ENCODE measurements around the gene PLBD2. TPM values are rescaled to one million over a fixed set of nuclear protein-coding genes. Genes with fewer than 3 reads are reported as not detected.

Gene PLBD2
- total and polyA plus RNA-seq, 9 of the 15 experiments (the other 6 are each of a cell fraction or from before 2014, with no cell fraction given), result 2.4 to 37.4 (median 6.0) TPM

DNA sequence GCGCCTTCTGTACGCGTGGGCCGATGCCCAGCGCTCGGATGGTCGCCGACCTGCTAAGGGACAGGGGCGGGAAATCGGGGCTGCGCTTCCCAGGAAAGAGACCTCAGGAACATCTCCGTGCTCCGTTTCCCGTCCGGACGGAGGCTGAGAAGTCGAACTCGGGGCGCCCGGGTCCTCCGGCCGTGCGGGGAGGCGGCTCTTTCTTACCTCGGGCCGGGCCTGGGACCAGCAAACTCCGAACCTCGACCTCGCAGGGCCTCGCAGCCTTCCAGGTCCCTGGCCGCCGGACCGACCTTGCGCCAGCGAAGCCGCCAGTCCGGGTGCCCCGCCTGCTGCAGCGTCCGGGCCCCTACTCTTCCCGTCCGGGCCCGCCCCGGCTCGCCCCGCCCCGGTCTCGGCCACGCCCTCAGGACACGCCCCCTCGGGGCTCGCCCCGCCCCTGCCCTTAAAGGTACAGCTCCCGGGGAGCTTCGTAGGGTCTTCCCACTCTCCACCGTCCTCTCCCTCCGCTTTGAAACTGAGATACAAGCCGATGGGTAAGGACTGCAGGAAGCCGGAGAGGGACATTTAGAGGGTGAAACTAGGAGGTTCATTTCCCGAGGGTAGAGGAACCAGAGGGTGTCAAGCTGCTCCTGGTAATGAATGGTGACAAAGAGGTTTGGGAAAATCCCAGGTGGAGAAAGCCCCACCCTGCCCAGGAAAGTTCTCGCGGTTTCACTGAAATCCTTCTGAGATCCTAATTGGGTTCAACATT, 23.4 kb upstream of the PLBD2 start, which contains the start of gene SLC8B1 (continued):
- TF ChIP-seq, protein P1, sequence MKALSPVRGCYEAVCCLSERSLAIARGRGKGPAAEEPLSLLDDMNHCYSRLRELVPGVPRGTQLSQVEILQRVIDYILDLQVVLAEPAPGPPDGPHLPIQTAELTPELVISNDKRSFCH (CRISPR knock-in tag; IDR thresholded peaks at IDR 0.05), result no peak
- TF ChIP-seq, protein P1 (tag; IDR thresholded peaks at IDR 0.05), result peak; percentile 73; the same call in 1 of the 2 replicates
- no peak for TF ChIP-seq HMG20A (CRISPR knock-in tag; conservative IDR thresholded peaks at IDR 0.05)
- no peak for TF ChIP-seq HDAC6 (IDR thresholded peaks at IDR 0.05; ENCODE audit: low read depth, low read length)
- TF ChIP-seq, protein P2, sequence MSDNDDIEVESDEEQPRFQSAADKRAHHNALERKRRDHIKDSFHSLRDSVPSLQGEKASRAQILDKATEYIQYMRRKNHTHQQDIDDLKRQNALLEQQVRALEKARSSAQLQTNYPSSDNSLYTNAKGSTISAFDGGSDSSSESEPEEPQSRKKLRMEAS (CRISPR knock-in tag; IDR thresholded peaks at IDR 0.05), result peak; percentile 64; the same call in 1 of the 2 replicates
- TF ChIP-seq, protein P3, sequence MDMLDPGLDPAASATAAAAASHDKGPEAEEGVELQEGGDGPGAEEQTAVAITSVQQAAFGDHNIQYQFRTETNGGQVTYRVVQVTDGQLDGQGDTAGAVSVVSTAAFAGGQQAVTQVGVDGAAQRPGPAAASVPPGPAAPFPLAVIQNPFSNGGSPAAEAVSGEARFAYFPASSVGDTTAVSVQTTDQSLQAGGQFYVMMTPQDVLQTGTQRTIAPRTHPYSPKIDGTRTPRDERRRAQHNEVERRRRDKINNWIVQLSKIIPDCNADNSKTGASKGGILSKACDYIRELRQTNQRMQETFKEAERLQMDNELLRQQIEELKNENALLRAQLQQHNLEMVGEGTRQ (CRISPR knock-in tag; IDR thresholded peaks at IDR 0.05), result no peak
- TF ChIP-seq L3MBTL2 (IDR thresholded peaks at IDR 0.05), result peak; percentile 85
- TF ChIP-seq ZFP1 (CRISPR knock-in tag; IDR thresholded peaks at IDR 0.05), result no peak
- peak; percentile 33; the same call in 1 of the 2 replicates for TF ChIP-seq CTBP1 (IDR thresholded peaks at IDR 0.05; ENCODE audit: borderline replicate concordance)
- TF ChIP-seq ZNF134 (CRISPR knock-in tag; conservative IDR thresholded peaks at IDR 0.05), result no peak
- no peak for TF ChIP-seq FOXM1 (IDR thresholded peaks at IDR 0.05; ENCODE audit: low read depth)
- TF ChIP-seq FOXM1 (CRISPR knock-in tag; IDR thresholded peaks at IDR 0.05; ENCODE audit: low read depth), result no peak
- TF ChIP-seq ZNF583 (CRISPR knock-in tag; IDR thresholded peaks at IDR 0.05), result no peak
- peak in 2 of 3 experiments; percentile 52 to 59 for TF ChIP-seq YY1 (IDR thresholded peaks at IDR 0.05; ENCODE audit: borderline replicate concordance in 1 of 3, control insufficient read depth in 1 of 3, extremely low read depth in 1 of 3, insufficient read depth in 3 of 3, insufficient read length in 1 of 3, insufficient replicate concordance in 2 of 3, low read depth in 1 of 3, low read length in 2 of 3)
- TF ChIP-seq MTA3 (IDR thresholded peaks at IDR 0.05; ENCODE audit: borderline replicate concordance), result peak; percentile 33; the same call in 1 of the 2 replicates
- no peak for TF ChIP-seq ZNF551 (CRISPR knock-in tag; IDR thresholded peaks at IDR 0.05)
- peak; percentile 65 for TF ChIP-seq POLR2H (tag; IDR thresholded peaks at IDR 0.05; ENCODE audit: low read depth)
- no peak for TF ChIP-seq NFE2L1 (tag; IDR thresholded peaks at IDR 0.05; ENCODE audit: borderline replicate concordance, low read depth)
- TF ChIP-seq FOXK1 (CRISPR knock-in tag; IDR thresholded peaks at IDR 0.05; ENCODE audit: borderline replicate concordance), result 0 out of 2 replicates have a peak, but pooled peaks have one; percentile 54
- TF ChIP-seq ZNF584 (CRISPR knock-in tag; IDR thresholded peaks at IDR 0.05; ENCODE audit: low read depth), result no peak
- no peak for TF ChIP-seq GTF2A2 (tag; IDR thresholded peaks at IDR 0.05)
- TF ChIP-seq PHF20 (IDR thresholded peaks at IDR 0.05; ENCODE audit: partially characterized antibody), result no peak
- no peak for TF ChIP-seq ZNF717 (CRISPR knock-in tag; IDR thresholded peaks at IDR 0.05)
- peak; percentile 67 for TF ChIP-seq RBBP5 (IDR thresholded peaks at IDR 0.05; ENCODE audit: borderline replicate concordance, insufficient read depth, low read length, poor library complexity, severe bottlenecking)
- no peak for TF ChIP-seq SNRNP70 (optimal IDR thresholded peaks at IDR 0.05; ENCODE audit: low read depth, low read length)
- no peak for TF ChIP-seq SIN3B (IDR thresholded peaks at IDR 0.05; ENCODE audit: low read depth)
- TF ChIP-seq ZNF644 (tag; IDR thresholded peaks at IDR 0.05; ENCODE audit: low read depth), result no peak
- no peak for TF ChIP-seq XRCC4 (IDR thresholded peaks at IDR 0.05; ENCODE audit: extremely low read depth, insufficient read depth, insufficient read length)

All from K562 (cell line).